MM.1S (cell line): Measurements from ENCODE around the gene UBN1.

Experiments
- EZH2 ChIP-seq: fragments of 300-600 bp; sonication (generic); optimal IDR thresholded peaks from 2 replicates; pipeline ENCODE3; 2017; ENCODE audit warnings: low read depth, mild to moderate bottlenecking, antibody characterized with exemption, low read length, mixed read lengths
- EZH2phosphoT487 ChIP-seq: fragments of 300-600 bp; sonication (generic); IDR thresholded peaks from 2 replicates; pipeline ENCODE4 v1.6.1; 2018; ENCODE audit warnings: antibody characterized with exemption, low read length

DNA sequence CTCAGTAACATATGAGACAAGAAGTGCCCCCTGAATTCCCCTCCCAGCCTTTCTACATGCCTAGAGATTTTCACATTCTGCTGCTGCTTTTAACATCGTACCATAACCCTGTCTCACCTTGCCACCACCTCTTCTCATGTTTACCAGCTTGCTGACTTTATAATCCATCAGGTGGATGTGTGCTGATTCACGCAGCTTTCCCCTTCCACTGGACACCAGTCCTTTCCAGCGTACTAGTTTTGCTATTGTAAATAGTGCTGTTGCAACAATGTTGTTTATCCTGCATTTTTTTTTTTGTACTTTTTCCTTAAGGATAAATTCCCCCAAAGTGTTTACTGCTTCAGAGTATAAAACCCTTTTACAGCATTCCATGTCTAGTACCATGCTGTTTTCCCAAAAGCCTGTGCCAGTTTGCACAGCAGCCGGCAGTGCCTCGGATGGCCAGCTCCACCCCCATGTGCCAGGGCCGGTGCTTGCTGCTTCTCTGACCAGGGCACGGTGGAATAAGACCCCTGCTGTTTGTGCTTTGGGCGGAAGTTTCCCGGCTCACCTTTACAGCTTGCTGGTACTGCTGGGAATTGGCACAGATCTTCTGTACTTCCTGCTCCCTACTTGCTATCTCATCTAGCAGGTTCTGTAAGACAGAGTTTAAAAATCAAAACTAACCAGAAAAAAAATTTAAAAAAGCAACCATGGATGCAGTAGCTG lies 41.3 kb downstream of the UBN1 start:
- TF ChIP-seq EZH2phosphoT487 (no peak), EZH2 (no peak)
